Measurements from ENCODE around the gene TGM6. TPM values are rescaled to one million over a fixed set of nuclear protein-coding genes. Genes with fewer than 3 reads are reported as not detected.

Gene TGM6
- total and polyA plus RNA-seq, 9 of the 15 experiments (the other 6 are each of a cell fraction or from before 2014, with no cell fraction given), result not detected

GRCh38 chr20:2348336-2348735 is 32.4 kb upstream of the TGM6 start:
- H4K20me1 ChIP-seq (replicated peaks; ENCODE audit: control insufficient read depth, insufficient read depth, low read length), result no peaks in the 10 kb centered on the region
- in situ Hi-C loops (cut with MboI), result no loop called here
- FAIRE-seq (no peak), DNase-seq (ENCODE audit: extremely low read depth in 1 of 4, low spot score in 3 of 4) (no peak), ATAC-seq (no peak)
- POLR2A ChIA-PET, result no interaction called here
- intact Hi-C loops (cut with micrococcal nuclease), result loop anchor here (5.0 kb wide), 1 partner anchor 46 kb away; no protein-coding TSS in a partner anchor
- CTCF ChIA-PET (ENCODE audit: low intra/inter-chr PET ratio), result no interaction called here
- H3K4me3 ChIP-seq, result no peak overlapping the region
- no peak overlapping the region for H3K4me2 ChIP-seq (ENCODE audit: insufficient read depth, low read length)
- H3K79me2 ChIP-seq (ENCODE audit: control insufficient read depth, insufficient read depth, low read length), result no peaks in the 10 kb centered on the region
- H3K9ac ChIP-seq (ENCODE audit: insufficient read depth in 1 of 2, low read depth in 2 of 2, low read length in 2 of 2), result no peak overlapping the region
- H3K4me1 ChIP-seq (replicated peaks in 1 of 2; ENCODE audit: control insufficient read depth in 2 of 2, insufficient read depth in 2 of 2, low read length in 2 of 2), result no peaks in the 10 kb centered on the region; a peak in 2 of 5 replicates
- WGBS (ENCODE audit: insufficient coverage, low coverage, missing lambda C conversion rate), result 2% methylated on average over 5 of the region's 5 CpGs
- H3K36me3 ChIP-seq (ENCODE audit: control insufficient read depth, insufficient read depth, low read length), result no peaks in the 10 kb centered on the region
- no TSS peak for BruUV-seq (replicated peaks)
- H3K9me1 ChIP-seq (ENCODE audit: control insufficient read depth, insufficient read depth, low read length), result no peaks in the 10 kb centered on the region
- H3K27me3 ChIP-seq (ENCODE audit: control insufficient read depth in 2 of 2, insufficient read depth in 2 of 2, low read length in 2 of 2), result no peaks in the 10 kb centered on the region; a peak in 1 of 5 replicates
- H3K9me3 ChIP-seq (replicated peaks; ENCODE audit: control insufficient read depth, insufficient read depth, low read depth, low read length), result no peaks in the 10 kb centered on the region
- no peak overlapping the region for H3K27ac ChIP-seq (ENCODE audit: extremely low read depth, low read depth, low read length)
- no peak overlapping the region for H2AFZ ChIP-seq (ENCODE audit: low read depth, low read length)
- TF ChIP-seq KDM5B (IDR thresholded peaks at IDR 0.05; ENCODE audit: insufficient replicate concordance, low read depth, low read length), result no peak
- no peak for TF ChIP-seq CREM (IDR thresholded peaks at IDR 0.05; ENCODE audit: low read depth)
- TF ChIP-seq ARID4B (CRISPR knock-in tag; IDR thresholded peaks at IDR 0.05), result no peak
- no peak for TF ChIP-seq BRF2 (IDR thresholded peaks at IDR 0.05; ENCODE audit: borderline replicate concordance, insufficient read depth, insufficient read length)
- no peak for TF ChIP-seq HEY1 (CRISPR knock-in tag; IDR thresholded peaks at IDR 0.05; ENCODE audit: borderline replicate concordance)
- no peak for TF ChIP-seq CBX3 (IDR thresholded peaks at IDR 0.05; ENCODE audit: borderline replicate concordance in 1 of 2, low read length in 2 of 2)
- TF ChIP-seq BRF1 (IDR thresholded peaks at IDR 0.05; ENCODE audit: borderline replicate concordance, extremely low read depth, insufficient read length), result no peak
- TF ChIP-seq ZNF239 (CRISPR knock-in tag; IDR thresholded peaks at IDR 0.05), result no peak
- no peak for TF ChIP-seq ZNF507 (tag; conservative IDR thresholded peaks at IDR 0.05)
- no peak for TF ChIP-seq BHLHE40 (IDR thresholded peaks at IDR 0.05; ENCODE audit: low read length)
- no peak for TF ChIP-seq ZBTB34 (CRISPR knock-in tag; IDR thresholded peaks at IDR 0.05)
- TF ChIP-seq TEAD4 (IDR thresholded peaks at IDR 0.05; ENCODE audit: low read length), result no peak
- no peak for TF ChIP-seq TEAD4 (CRISPR knock-in tag; IDR thresholded peaks at IDR 0.05; ENCODE audit: borderline replicate concordance)

Measured in K562 (cell line).